ENCODE measurements around the gene LRRC3.

DNA sequence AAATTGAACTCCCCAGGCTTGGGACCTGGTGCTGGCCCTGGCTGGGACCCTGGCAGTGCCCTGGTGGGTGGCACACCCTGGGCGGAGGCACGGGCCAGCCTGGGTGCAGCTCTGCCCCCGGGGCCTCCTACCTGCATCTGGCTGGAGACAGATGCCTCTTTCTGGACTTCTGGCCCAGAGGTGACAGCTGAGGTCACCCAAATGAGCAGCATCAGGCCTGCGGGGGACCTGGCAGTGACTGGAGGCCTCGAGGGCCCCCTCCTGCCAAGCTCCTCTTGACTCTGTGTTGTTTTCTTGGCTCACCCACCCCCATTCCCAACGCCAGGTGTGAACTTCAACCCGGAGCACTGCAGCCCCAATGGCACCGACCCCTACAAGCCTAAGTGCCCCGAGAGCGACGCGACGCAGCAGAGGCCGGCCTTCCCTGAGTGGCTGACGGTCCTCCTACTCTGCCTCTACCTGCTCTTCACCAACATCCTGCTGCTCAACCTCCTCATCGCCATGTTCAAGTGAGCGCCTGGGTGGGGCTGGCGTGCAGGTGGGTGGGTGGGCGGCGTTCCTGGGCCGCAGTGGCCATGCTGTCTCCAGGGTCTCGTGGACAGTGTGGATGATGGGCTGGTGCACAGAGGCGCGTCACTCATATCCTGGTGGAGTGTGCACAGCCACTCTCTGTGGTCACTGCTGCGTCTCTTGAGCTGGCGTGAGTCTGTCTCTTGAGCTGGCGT lies 41.6 kb upstream of the LRRC3 start:
- TF ChIP-seq POLR2AphosphoS5 (IDR thresholded peaks at IDR 0.05; ENCODE audit: low read depth, low read length), result no peak
- TF ChIP-seq CHD2 (IDR thresholded peaks at IDR 0.05; ENCODE audit: low read length, partially characterized antibody), result no peak
- TF ChIP-seq, protein P1, sequence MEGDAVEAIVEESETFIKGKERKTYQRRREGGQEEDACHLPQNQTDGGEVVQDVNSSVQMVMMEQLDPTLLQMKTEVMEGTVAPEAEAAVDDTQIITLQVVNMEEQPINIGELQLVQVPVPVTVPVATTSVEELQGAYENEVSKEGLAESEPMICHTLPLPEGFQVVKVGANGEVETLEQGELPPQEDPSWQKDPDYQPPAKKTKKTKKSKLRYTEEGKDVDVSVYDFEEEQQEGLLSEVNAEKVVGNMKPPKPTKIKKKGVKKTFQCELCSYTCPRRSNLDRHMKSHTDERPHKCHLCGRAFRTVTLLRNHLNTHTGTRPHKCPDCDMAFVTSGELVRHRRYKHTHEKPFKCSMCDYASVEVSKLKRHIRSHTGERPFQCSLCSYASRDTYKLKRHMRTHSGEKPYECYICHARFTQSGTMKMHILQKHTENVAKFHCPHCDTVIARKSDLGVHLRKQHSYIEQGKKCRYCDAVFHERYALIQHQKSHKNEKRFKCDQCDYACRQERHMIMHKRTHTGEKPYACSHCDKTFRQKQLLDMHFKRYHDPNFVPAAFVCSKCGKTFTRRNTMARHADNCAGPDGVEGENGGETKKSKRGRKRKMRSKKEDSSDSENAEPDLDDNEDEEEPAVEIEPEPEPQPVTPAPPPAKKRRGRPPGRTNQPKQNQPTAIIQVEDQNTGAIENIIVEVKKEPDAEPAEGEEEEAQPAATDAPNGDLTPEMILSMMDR (IDR thresholded peaks at IDR 0.05), result no peak
- TF ChIP-seq MXI1 (IDR thresholded peaks at IDR 0.05; ENCODE audit: low read depth, low read length), result no peak
- no peak for TF ChIP-seq RFX5 (IDR thresholded peaks at IDR 0.05; ENCODE audit: low read length)
- TF ChIP-seq, protein P2, sequence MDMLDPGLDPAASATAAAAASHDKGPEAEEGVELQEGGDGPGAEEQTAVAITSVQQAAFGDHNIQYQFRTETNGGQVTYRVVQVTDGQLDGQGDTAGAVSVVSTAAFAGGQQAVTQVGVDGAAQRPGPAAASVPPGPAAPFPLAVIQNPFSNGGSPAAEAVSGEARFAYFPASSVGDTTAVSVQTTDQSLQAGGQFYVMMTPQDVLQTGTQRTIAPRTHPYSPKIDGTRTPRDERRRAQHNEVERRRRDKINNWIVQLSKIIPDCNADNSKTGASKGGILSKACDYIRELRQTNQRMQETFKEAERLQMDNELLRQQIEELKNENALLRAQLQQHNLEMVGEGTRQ (IDR thresholded peaks at IDR 0.05; ENCODE audit: borderline replicate concordance, low read depth, low read length), result no peak
- no peak for TF ChIP-seq SIN3A (IDR thresholded peaks at IDR 0.05; ENCODE audit: borderline replicate concordance, low read depth, low read length)
- TF ChIP-seq EZH2phosphoT487 (IDR thresholded peaks at IDR 0.05; ENCODE audit: borderline replicate concordance, low read depth), result no peak
- TF ChIP-seq, protein P3, sequence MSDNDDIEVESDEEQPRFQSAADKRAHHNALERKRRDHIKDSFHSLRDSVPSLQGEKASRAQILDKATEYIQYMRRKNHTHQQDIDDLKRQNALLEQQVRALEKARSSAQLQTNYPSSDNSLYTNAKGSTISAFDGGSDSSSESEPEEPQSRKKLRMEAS (IDR thresholded peaks at IDR 0.05; ENCODE audit: low read depth), result no peak
- TF ChIP-seq GABPA (IDR thresholded peaks at IDR 0.05; ENCODE audit: low read depth), result no peak

Data from SK-N-SH (cell line).